Hematopoietic multipotent progenitor cell treated with erythropoietin and hydrocortisone succinate and interleukin-3 and kit ligand, for 8 days (in vitro differentiated cells): Measurements from ENCODE around the gene GNB1.

Experiments used
- DNase-seq: peaks from one replicate; pipeline ENCODE4 v3.0.0-alpha.2; 2015

Gene GNB1

DNA sequence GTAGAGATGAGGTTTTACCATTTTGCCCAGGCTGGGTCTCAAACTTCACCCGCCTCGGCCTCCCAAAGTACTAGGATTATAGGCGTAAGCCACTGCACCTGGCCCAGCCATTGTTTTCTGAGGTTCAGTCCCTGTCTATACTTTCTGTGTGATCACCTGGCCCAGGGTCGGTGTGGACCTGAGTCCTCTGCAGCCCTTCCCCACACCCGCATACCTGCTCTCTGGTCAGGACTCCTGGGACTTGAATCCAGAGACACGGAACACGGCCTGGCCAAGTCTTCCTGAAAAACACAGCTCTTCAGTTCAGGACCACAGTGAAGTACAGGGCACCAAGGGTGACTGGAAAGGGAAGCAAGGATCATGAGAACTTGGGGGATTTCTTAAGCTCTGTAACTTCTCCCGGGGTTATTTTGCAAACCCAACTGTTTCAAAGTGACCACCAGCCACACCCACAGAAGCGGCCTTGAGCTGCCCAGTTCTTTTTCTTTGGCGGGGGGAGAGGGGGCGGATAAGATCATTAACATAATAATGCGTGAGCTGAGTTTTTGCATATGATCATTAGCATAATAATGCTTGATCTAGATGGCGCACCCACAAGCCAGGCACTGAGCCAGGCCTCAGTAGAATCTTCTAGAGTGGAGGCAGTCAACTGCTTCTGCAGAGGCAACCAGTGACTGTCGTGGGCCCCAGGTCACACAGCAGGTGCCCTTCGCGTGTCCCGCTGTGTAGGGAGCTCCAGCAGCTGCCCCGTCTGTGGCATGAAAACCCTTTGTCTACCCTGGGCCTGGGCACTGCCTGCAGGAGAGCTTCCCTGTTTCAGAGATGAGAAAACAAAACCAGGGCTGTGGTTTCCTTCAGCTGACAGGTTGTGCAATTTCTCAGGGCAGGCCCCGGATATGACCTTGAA lies 110.9 kb downstream of the GNB1 start:
- peak; percentile 81 for DNase-seq

GRCh38 chr1:1779320-1779675 lies 111.6 kb downstream of the GNB1 start:
- no peak for DNase-seq

- peak; percentile 65 for DNase-seq
Measured at GRCh38 chr1:1778663-1779319, 112.1 kb downstream of the GNB1 start.

DNA sequence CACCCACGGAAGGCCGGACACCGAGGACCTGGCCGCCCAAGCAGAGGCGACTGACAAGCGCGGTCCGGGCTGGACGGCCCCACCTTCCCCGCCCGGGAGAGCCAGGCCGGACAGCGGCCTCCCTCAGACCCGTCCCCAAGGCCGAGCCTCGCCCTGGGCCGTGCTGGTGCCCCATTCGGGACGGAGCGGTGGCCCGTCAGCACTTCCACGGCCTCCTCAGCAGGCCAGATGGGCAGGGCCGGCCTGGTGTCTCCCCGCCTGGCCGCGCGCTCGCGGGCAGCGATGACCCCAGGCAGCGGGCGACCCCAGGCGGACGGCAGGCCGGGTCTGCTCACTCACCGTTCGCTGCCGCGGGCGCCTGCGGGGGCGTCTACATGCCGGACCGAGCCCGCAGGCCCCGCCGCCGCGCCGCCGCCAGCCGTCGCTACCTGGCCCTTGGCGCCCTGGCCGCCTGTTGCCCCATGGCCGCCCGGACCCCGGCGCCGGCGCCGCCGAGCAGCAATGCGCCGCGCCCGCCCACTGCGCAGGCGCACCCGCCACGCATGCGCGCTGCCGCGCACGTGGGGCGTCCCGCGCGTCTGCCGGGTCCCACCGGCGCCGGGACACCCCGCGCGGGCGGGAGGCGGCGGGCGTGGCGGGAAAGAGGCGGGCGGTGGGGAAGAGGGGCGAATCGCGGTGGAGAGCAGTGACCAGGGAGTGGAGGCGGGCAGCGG lies 112.8 kb downstream of the GNB1 start, which contains the start of gene NADK:
Gene NADK, minus strand, starts transcription at position 521 of the 713 bp plus-strand sequence. CDS start 13,064 bp downstream, outside the sequence.
- DNase-seq = peak; percentile 70

- DNase-seq = peak; percentile 39
Measured at GRCh38 chr1:1777583-1777899, 113.3 kb downstream of the GNB1 start.

GRCh38 chr1:1776672-1777582 lies 114.0 kb downstream of the GNB1 start:
- peak; percentile 16 for DNase-seq

- DNase-seq = no peak
Measured at GRCh38 chr1:1775327-1776226, 115.3 kb downstream of the GNB1 start.

- no peak for DNase-seq
Measured at GRCh38 chr1:1773874-1774273, 117.0 kb downstream of the GNB1 start.

GRCh38 chr1:1771096-1771495 lies 119.8 kb downstream of the GNB1 start:
- no peak for DNase-seq

GRCh38 chr1:1770102-1770501 lies 120.8 kb downstream of the GNB1 start:
- no peak for DNase-seq

DNA sequence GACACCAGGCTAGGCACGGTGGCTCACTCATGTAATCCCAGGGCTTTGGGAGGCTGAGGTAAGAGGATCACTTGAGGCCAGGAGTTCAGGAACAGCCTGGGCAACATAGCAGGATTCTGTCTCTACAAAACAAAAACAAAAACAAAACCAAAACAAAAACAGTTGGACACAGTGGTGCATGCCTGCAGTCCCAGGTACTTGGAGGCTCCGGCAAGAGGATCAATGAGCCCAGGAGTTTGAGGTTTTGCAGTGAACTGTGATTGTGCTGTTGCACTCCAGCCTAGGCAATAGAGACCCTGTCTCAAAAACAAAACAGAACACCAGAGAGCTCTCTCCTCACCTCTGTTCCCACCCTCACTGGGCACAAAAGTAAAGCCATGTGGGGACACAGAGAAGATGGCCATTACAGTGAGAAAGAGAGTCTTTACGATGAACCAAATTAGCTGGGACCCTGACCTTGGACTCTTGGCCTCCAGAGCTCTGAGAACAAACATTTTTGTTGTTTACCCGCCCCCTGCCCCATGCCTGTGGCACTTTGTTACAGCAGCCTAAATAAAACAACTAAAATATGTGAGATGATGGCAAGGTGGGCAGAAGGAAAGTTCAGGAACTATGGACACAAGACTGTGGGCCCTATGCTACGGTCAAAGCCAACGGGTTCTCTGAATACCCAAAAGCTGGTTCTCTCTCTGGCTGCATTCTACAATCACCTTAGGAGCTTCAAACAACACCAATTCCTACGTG lies 122.5 kb downstream of the GNB1 start:
- no peak for DNase-seq

GRCh38 chr1:1764876-1765470 lies 125.9 kb downstream of the GNB1 start:
- DNase-seq = no peak

- peak; percentile 28 for DNase-seq
Measured at GRCh38 chr1:1763657-1764621, 126.9 kb downstream of the GNB1 start.

GRCh38 chr1:1761504-1762376 lies 129.1 kb downstream of the GNB1 start:
- DNase-seq = no peak

DNA sequence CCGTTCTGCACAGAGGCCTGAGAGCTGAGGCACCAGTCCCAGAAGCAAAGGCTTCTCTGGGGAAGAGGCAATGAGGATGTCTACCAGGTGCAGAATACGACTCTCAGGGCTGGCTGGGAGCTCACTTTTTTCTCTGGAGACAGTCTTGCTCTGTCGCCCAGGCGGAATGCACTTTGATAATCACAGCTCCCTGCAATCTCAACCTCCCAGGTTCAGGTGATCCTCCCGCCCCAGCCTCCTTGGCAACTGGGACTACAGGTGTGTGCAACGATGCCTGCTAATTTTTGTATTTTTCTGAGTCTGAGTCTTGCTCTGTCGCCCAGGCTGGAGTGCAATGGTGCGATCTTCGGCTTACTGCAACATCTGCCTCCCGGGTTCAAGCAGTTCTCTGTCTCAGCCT lies 130.2 kb downstream of the GNB1 start:
- DNase-seq = no peak

DNA sequence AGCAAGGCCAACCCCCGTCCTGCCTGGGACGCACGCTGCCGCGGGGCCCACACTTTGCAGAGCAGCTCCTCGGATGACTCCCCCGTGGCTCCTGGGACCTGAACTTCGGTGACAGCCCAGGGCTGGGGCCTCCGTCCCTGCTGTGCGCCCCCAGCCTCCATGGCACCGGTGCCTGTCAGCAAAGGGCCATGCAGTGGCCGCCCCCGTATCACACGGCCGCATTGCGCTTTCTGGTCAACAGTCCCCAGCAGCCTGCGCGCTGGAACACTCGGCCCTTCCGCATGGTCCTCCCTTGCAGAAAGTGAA lies 130.6 kb downstream of the GNB1 start:
- no peak for DNase-seq

DNA sequence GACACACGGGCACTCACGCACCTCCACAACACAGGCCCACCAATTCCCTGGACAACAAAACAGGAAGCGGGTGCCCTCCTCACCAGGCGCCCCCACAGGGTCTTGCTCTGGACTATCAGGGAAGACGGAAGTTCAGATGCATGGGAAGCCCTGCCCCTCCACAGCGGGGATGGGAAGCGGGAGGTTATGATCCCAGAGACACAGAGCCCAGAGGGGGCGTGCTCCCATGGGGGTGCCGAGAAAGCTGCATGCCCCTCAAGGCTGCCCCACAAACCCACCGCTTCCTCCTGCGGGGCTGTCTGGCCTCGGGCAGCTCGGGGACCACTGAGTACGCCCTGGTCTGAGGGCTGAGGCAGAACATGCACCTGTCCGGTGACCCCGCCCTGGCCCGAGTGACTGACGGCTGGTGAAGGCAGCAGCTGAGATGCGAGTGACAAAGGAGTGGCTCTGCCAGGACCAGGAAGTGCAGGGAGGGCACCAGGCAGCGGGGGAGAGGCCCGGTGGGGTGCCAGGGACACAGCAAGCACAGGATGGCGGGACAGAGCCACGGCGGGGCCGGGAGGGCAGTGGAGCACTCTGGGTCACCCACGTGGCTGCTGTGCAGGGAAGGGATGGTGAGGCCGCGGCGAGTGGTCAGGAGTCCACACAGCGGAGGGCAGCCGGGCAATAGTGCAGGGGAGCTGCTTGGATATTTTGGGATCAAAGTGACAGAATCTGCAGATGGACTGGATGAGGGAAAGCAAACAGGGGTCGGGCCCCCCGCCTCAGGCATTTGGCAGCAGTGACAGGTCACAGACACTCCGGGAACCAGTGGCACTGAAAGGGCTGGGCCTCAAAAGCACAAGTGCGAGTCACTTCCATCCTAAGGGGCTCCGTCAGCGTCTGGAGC lies 131.2 kb downstream of the GNB1 start:
- no peak for DNase-seq
